ENCODE results near the gene WDR83.

DNA sequence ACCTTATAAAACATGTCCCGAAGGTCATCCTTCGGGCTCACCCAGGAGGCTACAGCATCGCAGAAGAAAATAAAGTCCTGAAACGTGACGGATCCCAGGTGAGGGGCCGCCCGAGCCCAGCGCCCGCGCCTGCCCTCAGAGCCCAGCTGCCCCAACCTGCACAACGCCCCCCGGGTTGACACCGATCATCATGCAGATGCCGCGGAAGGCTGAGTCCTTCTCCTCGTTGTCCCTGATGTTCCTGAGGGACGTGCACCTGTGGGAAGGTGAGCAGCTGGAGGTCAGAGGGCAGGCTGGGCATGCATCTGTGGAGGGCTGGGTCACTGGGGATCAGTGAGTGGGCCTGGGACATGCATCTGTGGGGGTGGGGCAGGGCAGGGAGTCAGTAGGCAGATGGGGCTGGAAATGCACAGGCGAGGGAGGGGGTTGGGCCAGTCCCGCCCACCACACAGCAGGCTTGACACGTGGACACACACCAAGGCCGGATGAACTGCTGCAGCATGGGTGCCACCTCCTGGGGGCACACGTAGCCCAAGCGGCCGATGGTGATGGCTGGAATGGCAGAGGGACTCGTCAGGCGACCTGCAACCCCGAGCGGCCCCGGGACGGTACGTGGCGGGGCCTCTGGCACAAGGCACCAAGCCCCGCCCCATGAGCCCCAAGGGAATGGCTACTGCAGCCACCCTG lies 35.1 kb downstream of the WDR83 start:
- TF ChIP-seq, protein P1, sequence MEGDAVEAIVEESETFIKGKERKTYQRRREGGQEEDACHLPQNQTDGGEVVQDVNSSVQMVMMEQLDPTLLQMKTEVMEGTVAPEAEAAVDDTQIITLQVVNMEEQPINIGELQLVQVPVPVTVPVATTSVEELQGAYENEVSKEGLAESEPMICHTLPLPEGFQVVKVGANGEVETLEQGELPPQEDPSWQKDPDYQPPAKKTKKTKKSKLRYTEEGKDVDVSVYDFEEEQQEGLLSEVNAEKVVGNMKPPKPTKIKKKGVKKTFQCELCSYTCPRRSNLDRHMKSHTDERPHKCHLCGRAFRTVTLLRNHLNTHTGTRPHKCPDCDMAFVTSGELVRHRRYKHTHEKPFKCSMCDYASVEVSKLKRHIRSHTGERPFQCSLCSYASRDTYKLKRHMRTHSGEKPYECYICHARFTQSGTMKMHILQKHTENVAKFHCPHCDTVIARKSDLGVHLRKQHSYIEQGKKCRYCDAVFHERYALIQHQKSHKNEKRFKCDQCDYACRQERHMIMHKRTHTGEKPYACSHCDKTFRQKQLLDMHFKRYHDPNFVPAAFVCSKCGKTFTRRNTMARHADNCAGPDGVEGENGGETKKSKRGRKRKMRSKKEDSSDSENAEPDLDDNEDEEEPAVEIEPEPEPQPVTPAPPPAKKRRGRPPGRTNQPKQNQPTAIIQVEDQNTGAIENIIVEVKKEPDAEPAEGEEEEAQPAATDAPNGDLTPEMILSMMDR (tag by site-specific recombination; IDR thresholded peaks at IDR 0.05): no peak
- TF ChIP-seq HOXC10 (CRISPR knock-in tag; IDR thresholded peaks at IDR 0.05): no peak
- TF ChIP-seq, protein P2, sequence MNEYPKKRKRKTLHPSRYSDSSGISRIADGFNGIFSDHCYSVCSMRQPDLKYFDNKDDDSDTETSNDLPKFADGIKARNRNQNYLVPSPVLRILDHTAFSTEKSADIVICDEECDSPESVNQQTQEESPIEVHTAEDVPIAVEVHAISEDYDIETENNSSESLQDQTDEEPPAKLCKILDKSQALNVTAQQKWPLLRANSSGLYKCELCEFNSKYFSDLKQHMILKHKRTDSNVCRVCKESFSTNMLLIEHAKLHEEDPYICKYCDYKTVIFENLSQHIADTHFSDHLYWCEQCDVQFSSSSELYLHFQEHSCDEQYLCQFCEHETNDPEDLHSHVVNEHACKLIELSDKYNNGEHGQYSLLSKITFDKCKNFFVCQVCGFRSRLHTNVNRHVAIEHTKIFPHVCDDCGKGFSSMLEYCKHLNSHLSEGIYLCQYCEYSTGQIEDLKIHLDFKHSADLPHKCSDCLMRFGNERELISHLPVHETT (tag by site-specific recombination; IDR thresholded peaks at IDR 0.05): no peak
- TF ChIP-seq YY1 (tag by site-specific recombination; IDR thresholded peaks at IDR 0.05): no peak
- no peak for TF ChIP-seq ZFP41 (tag by site-specific recombination; IDR thresholded peaks at IDR 0.05; ENCODE audit: borderline replicate concordance)
- no peak for TF ChIP-seq ZNF707 (tag by site-specific recombination; IDR thresholded peaks at IDR 0.05)
- no peak for TF ChIP-seq ZNF843 (tag by site-specific recombination; IDR thresholded peaks at IDR 0.05)
- TF ChIP-seq ZBTB48 (tag by site-specific recombination; IDR thresholded peaks at IDR 0.05): no peak
- TF ChIP-seq ZBTB8A (tag by site-specific recombination; IDR thresholded peaks at IDR 0.05): no peak

Data from HEK293 (cell line).